NCI-H2196 treated with DMSO at 0.1 percent for 48 hours (cell line): ENCODE measurements around the gene AKR1A1.
"Not testable (repeated sequence)": the region's sequence is repeated elsewhere in the genome, so short reads cannot be mapped to it uniquely, and the experiment has no call there.

Experiments used
- DNase-seq: peaks from one replicate; lab custom pipeline; 2025; ENCODE audit not compliant: unreplicated experiment; lab: John Stamatoyannopoulos, UW

AKR1A1 gene

GRCh38 chr1:45523516-45523915 lies 27.1 kb upstream of the AKR1A1 start:
- not testable (repeated sequence) for DNase-seq

GRCh38 chr1:45523975-45524374 lies 26.7 kb upstream of the AKR1A1 start:
- DNase-seq, result not testable (repeated sequence)

- DNase-seq, result no peak
Observed at GRCh38 chr1:45526135-45526644, 24.4 kb upstream of the AKR1A1 start.

- DNase-seq, result no peak
Observed at GRCh38 chr1:45530632-45531135, 19.9 kb upstream of the AKR1A1 start.

GRCh38 chr1:45531873-45532272 lies 18.8 kb upstream of the AKR1A1 start:
- no peak for DNase-seq

- DNase-seq, result no peak
Observed at GRCh38 chr1:45535988-45536766, 14.4 kb upstream of the AKR1A1 start.

GRCh38 chr1:45536886-45537285 lies 13.7 kb upstream of the AKR1A1 start:
- DNase-seq, result no peak

GRCh38 chr1:45541193-45541592 lies 9.4 kb upstream of the AKR1A1 start:
- no peak for DNase-seq

GRCh38 chr1:45542591-45542990 lies 8.0 kb upstream of the AKR1A1 start:
- no peak for DNase-seq

- no peak for DNase-seq
Observed at GRCh38 chr1:45543581-45544417, 6.8 kb upstream of the AKR1A1 start.

- no peak for DNase-seq
Observed at GRCh38 chr1:45544530-45544929, 6.1 kb upstream of the AKR1A1 start.

- no peak for DNase-seq
Observed at GRCh38 chr1:45545019-45545493, 5.6 kb upstream of the AKR1A1 start.

GRCh38 chr1:45545553-45546310 lies 4.9 kb upstream of the AKR1A1 start:
- no peak for DNase-seq

GRCh38 chr1:45551684-45552083 lies 1.1 kb downstream of the AKR1A1 start:
- no peak for DNase-seq

GRCh38 chr1:45552331-45552730 lies 1.7 kb downstream of the AKR1A1 start:
- DNase-seq, result peak; percentile 63

GRCh38 chr1:45554198-45554597 lies 3.6 kb downstream of the AKR1A1 start:
- DNase-seq, result no peak

GRCh38 chr1:45557422-45557944 lies 6.9 kb downstream of the AKR1A1 start:
- peak; percentile 91 for DNase-seq

- DNase-seq, result no peak
Observed at GRCh38 chr1:45563843-45564242, 13.2 kb downstream of the AKR1A1 start.

- DNase-seq, result no peak
Observed at GRCh38 chr1:45566722-45567121, 16.1 kb downstream of the AKR1A1 start.

GRCh38 chr1:45567911-45568310 lies 17.3 kb downstream of the AKR1A1 start:
- DNase-seq, result no peak

- DNase-seq, result no peak
Observed at GRCh38 chr1:45568421-45568820, 17.8 kb downstream of the AKR1A1 start.
